HT1080 (cell line): ENCODE results near the gene ANKS1B. TPM values are rescaled to one million over a fixed set of nuclear protein-coding genes. Genes with fewer than 3 reads are reported as not detected.
A peak's percentile ranks its signal among the peaks of the same experiment; 100 is the strongest.

Experiments
- DNase-seq: peaks from one replicate; pipeline ENCODE4 v3.0.0-alpha.2; 2015; ENCODE audit warnings: low read depth
- small RNA-seq: library from RNA; depleted of rRNA; stranded (forward); fragments of <200 nt; gene quantifications from one replicate; pipeline ENCODE3, GENCODE V24; 2014
- total RNA-seq: library from RNA; depleted of rRNA; stranded (reverse); fragments of >200 nt; shearing (Covaris generic); gene quantifications from 2 replicates; pipeline ENCODE4 v1.2.3, GENCODE V29; 2014; rRNA removed

ANKS1B gene
- total RNA-seq, 1 experiment from 2014 or later, result not detected

- DNase-seq, result no peak
These were observed 1285.2 kb downstream of the ANKS1B start for GRCh38 chr12:98699586-98699985.

GRCh38 chr12:98698603-98699463, 1285.9 kb downstream of the ANKS1B start:
- DNase-seq, result peak; percentile 76

- DNase-seq, result no peak
These were observed 1287.5 kb downstream of the ANKS1B start for GRCh38 chr12:98697209-98697608.

GRCh38 chr12:98696036-98696646, 1288.6 kb downstream of the ANKS1B start:
- DNase-seq, result no peak

- no peak for DNase-seq
These were observed 1293.4 kb downstream of the ANKS1B start for GRCh38 chr12:98691351-98691750.

GRCh38 chr12:98686603-98687002, 1298.1 kb downstream of the ANKS1B start:
- DNase-seq, result no peak

Small RNA genes lying within 50 kb of the gene (small RNA-seq; reads per million reads assigned to genes)
- gene RNA5SP366, result 0.14 reads per million

Other genes starting within 250 kb of the ANKS1B start
- gene BLTP3B, start 157.9 kb upstream of the ANKS1B start, total RNA-seq, result 23.6 and 24.0 TPM in 2 replicates
- 15.6 and 20.8 TPM in 2 replicates for gene ACTR6, start 215.9 kb upstream of the ANKS1B start, total RNA-seq